Colonic mucosa (tissue), 4 donors: Measurements from ENCODE around the gene CDCP1. TPM values are rescaled to one million over a fixed set of nuclear protein-coding genes. Genes with fewer than 3 reads are reported as not detected.

Experiments used
- DNase-seq: peaks from one replicate; pipeline ENCODE4 v3.0.0-alpha.2; 2020
- H3K27ac ChIP-seq: fragments of 200-600 bp; one replicate; pipeline ENCODE4 v1.8.0; 2021
- H3K27me3 ChIP-seq: fragments of 200-600 bp; one replicate; pipeline ENCODE4 v1.8.0; 2021
- H3K36me3 ChIP-seq: fragments of 200-600 bp; one replicate; pipeline ENCODE4 v1.8.0; 2021
- H3K4me1 ChIP-seq: fragments of 200-600 bp; one replicate; pipeline ENCODE4 v1.8.0; 2021; ENCODE audit warnings: mild to moderate bottlenecking
- H3K4me3 ChIP-seq: fragments of 200-600 bp; one replicate; pipeline ENCODE4 v1.8.0; 2021
- H3K9ac ChIP-seq, 2 donors: one replicate each; pipeline ENCODE4 v1.7.0; 2013; ENCODE audit warnings: control low read depth in 2 of 2, low read depth in 2 of 2, low read length in 2 of 2
- H3K9me3 ChIP-seq: fragments of 200-600 bp; one replicate; pipeline ENCODE4 v1.8.0; 2021
- intact Hi-C: fragments of 100-400 bp; cut with DNase I; formaldehyde crosslinking; loops from one replicate; pipeline ENCODE4 v1.14.1; 2022
- total RNA-seq, 2 donors: library from RNA; stranded (reverse); fragmentation: NEBNext Ultra II Directional in 1 of 2; extraction: Animal tissue kit (Norgen Biotek cat#: 25700) in 1 of 2; gene quantifications; one replicate each; pipeline ENCODE4 v1.2.1, GENCODE V29; 2021
- TF ChIP-seq, protein P1 (sequence below): fragments of 200-600 bp; IDR thresholded peaks from one replicate; pipeline ENCODE4 v1.8.0; 2022; ENCODE audit warnings: antibody characterized with exemption, mild to moderate bottlenecking
- donor health status: healthy.
- donor health status: DM: no; HTN: no; CAD: no.
- donor health status: DM: no; HTN: no; CAD: no.

Gene CDCP1
- total RNA-seq, 2 donors from 2014 or later = 84.5 to 107 TPM

DNA sequence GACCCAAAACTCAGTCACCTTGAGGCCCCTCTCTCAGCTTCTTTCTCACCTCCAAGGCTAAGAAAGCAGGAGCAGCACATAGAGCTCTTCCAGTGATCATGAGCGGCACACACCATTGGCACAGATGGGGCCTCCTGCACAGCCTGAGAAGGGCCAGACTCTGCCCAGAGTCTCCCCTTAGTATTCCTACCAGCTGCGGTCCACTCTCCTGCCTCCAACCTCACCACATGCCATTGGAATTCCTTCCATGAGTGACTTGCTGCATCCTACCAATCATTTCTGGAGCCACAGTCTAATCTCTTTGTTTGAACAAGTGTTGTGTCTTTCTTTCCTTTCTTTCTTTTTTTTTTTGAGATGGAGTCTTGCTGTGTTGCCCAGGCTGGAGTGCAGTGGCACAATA is 39.3 kb downstream of the CDCP1 start:
- peaks cover 16% of the 10 kb centered on the region for H3K4me1 ChIP-seq
- no peak overlapping the region for H3K27ac ChIP-seq
- intact Hi-C loops = no loop called here
- no peaks in the 10 kb centered on the region for H3K9me3 ChIP-seq
- no peak for DNase-seq
- no peaks in the 10 kb centered on the region for H3K27me3 ChIP-seq
- H3K9ac ChIP-seq = no peak overlapping the region
- TF ChIP-seq, protein P1, sequence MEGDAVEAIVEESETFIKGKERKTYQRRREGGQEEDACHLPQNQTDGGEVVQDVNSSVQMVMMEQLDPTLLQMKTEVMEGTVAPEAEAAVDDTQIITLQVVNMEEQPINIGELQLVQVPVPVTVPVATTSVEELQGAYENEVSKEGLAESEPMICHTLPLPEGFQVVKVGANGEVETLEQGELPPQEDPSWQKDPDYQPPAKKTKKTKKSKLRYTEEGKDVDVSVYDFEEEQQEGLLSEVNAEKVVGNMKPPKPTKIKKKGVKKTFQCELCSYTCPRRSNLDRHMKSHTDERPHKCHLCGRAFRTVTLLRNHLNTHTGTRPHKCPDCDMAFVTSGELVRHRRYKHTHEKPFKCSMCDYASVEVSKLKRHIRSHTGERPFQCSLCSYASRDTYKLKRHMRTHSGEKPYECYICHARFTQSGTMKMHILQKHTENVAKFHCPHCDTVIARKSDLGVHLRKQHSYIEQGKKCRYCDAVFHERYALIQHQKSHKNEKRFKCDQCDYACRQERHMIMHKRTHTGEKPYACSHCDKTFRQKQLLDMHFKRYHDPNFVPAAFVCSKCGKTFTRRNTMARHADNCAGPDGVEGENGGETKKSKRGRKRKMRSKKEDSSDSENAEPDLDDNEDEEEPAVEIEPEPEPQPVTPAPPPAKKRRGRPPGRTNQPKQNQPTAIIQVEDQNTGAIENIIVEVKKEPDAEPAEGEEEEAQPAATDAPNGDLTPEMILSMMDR = no peak
- H3K36me3 ChIP-seq = no peaks in the 10 kb centered on the region
- no peak overlapping the region for H3K4me3 ChIP-seq

GRCh38 chr3:45105855-45106671 is 40.1 kb downstream of the CDCP1 start:
- TF ChIP-seq, protein P1 = no peak
- no peaks in the 10 kb centered on the region for H3K27me3 ChIP-seq
- H3K9me3 ChIP-seq = no peaks in the 10 kb centered on the region
- intact Hi-C loops = no loop called here
- H3K9ac ChIP-seq = no peak overlapping the region
- peaks cover 16% of the 10 kb centered on the region for H3K4me1 ChIP-seq
- H3K36me3 ChIP-seq = no peaks in the 10 kb centered on the region
- no peak for DNase-seq
- H3K4me3 ChIP-seq = no peak overlapping the region
- no peak overlapping the region for H3K27ac ChIP-seq

- no peak for DNase-seq
- no peak overlapping the region for H3K4me3 ChIP-seq
- TF ChIP-seq, protein P1 = no peak
- no peak overlapping the region for H3K27ac ChIP-seq
- no peaks in the 10 kb centered on the region for H3K36me3 ChIP-seq
- intact Hi-C loops = no loop called here
- H3K9ac ChIP-seq = no peak overlapping the region
- no peaks in the 10 kb centered on the region for H3K9me3 ChIP-seq
- peaks cover 10% of the 10 kb centered on the region for H3K4me1 ChIP-seq
- no peaks in the 10 kb centered on the region for H3K27me3 ChIP-seq
Measured at GRCh38 chr3:45104715-45105711, 41.2 kb downstream of the CDCP1 start.

- Histone ChIP-seq H3K27me3 (no peaks in the 10 kb centered on the region), H3K9me3 (no peaks in the 10 kb centered on the region), H3K4me3 (no peak overlapping the region), H3K36me3 (no peaks in the 10 kb centered on the region), H3K9ac (no peak overlapping the region), H3K4me1 (no peaks in the 10 kb centered on the region), H3K27ac (peak overlapping the region; percentile 35)
- intact Hi-C loops = no loop called here
- no peak for DNase-seq
- TF ChIP-seq, protein P1 = no peak
Measured at GRCh38 chr3:45103753-45104714, 42.1 kb downstream of the CDCP1 start.
